GM19328 (cell line): ENCODE results near the gene CCDC33.

Source experiments
- ATAC-seq: cut with Tn5 transposase; IDR thresholded peaks from one replicate; pipeline ENCODE4 v1.9.1; 2021; ENCODE audit warnings: mild to moderate bottlenecking, moderate library complexity; ENCODE audit not compliant: unreplicated experiment

CCDC33 gene

DNA sequence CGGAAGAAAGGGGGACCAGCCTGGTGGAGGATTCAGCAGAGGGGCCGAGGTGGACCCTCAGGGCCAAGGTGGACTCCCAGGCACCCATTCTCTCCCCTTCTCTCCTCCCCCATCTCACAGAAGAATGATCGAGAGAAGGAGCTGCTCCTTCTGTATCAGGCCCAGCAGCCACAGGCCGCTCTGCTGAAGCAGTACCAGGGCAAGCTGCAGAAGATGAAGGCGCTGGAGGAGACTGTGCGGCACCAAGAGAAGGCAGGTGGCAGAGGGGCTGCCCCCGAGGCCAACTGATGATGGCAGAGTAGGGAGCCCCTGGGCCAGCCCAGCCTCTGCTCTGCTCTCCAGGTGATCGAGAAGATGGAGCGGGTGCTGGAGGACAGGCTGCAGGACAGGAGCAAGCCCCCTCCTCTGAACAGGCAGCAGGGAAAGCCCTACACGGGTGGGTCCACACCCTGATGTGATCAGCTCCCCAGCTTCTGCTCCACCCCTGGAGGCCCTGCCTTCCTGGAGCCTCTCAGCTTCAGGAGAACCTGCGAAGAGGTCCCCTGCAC, 94.8 kb downstream of the CCDC33 start:
- no peak for ATAC-seq

DNA sequence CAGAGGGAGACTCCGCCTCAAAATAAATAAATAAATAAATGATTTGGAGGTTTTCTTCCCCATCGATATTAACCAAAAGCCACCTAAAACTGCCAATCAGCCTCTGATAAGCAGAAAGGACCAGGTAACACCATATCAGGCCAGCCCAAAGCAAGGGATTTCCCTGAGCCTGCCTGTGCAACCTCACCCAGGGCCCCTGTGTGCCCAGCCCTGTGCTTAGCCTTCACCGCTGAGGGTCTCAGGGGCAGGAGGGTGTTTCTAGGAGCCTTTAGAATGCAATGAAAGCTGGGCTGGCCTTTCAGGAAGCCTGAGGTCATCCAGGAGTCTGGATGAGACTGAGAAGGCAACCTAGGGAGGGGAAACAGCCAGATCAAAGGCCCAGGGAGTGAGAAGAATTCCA, 95.9 kb downstream of the CCDC33 start:
- no peak for ATAC-seq

DNA sequence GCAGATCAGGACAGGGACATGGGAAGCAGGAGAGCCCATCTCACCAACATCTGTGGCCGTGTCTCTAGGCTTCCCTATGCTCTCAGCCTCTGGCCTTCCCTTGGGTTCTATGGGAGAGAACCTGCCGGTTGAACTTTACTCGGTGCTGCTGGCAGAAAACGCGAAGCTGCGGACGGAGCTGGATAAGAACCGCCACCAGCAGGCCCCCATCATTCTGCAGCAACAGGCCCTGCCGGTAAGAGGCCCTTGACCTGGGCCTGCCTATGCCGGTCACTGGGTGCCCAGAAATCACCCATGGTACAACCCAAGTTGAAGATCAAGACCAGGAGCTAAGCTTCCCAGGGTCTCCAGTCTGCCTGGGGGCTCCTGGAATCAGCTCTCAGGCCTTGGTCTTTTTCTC, 96.5 kb downstream of the CCDC33 start:
- ATAC-seq = no peak

DNA sequence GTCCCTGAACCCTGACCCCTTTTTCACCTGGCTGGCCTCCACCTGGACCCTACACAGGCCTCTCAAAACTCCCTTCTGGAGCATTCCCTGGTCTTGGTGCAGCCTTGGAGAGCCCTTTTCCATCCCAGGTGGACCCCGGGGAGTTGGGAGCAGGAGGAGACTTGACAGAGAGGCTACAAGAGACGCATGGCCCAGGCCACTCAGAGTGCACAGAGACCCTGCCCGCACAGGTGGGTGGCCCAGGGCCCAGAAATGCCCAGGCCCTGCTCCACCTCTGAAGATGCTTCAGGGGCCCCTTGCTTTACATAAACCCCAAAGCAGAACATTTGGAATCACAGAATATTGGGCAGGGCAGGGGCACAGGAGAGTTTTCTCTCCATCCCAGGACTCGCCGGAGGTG, 97.0 kb downstream of the CCDC33 start:
- ATAC-seq = no peak

DNA sequence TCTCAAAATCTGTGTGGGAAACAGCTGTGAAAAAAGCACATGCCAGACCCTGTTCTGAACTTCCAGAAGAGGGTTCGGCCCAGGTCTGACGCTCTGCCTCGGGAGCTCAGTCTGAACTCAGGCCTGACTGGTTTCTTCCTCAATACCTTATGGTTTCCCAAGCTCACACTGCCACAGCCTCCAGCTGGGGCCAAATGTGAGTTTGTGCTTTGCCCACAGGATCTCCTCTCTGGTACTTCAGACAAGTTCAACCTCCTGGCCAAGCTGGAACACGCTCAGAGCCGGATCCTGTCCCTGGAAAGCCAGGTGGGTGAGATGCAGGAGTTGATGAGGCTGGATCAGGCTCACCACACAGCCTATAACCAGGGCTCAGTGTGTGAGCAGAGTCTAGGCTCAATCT, 97.5 kb downstream of the CCDC33 start:
- ATAC-seq = no peak

DNA sequence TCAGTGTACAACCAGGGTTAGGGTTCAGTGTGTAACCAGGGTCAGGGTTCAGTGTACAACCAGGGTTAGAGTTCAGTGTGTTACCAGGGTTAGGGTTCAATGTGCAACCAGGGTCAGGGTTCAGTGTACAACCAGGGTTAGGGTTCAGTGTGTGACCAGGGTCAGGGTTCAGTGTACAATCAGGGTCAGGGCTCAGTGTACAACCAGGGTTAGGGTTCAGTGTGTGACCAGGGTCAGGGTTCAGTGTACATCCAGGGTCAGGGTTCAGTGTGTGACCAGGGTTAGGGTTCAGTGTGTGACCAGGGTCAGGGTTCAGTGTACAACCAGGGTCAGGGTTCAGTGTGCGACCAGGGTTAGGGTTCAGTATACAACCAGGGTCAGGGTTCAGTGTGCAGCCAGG, 98.0 kb downstream of the CCDC33 start:
- ATAC-seq = no peak

DNA sequence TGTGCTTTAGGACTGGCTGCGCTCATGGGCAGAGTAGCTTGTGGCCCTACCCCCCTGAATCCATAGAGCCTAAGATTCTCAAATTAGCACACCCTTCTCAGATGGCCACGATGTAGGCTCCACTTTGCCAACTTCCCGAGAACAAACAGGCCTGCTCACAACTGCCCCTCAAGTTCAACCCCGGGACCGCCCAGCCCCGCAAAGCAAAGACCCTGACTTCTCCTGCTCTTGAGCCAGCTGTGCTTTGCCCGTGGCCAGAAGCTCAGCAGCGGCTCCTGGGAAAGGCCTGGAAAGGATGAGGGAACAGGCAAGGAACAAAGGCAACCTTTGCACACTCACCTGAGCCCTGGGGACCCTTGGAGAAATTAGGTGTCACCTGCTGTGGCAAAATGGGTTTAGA, 99.3 kb downstream of the CCDC33 start:
- ATAC-seq = no peak

DNA sequence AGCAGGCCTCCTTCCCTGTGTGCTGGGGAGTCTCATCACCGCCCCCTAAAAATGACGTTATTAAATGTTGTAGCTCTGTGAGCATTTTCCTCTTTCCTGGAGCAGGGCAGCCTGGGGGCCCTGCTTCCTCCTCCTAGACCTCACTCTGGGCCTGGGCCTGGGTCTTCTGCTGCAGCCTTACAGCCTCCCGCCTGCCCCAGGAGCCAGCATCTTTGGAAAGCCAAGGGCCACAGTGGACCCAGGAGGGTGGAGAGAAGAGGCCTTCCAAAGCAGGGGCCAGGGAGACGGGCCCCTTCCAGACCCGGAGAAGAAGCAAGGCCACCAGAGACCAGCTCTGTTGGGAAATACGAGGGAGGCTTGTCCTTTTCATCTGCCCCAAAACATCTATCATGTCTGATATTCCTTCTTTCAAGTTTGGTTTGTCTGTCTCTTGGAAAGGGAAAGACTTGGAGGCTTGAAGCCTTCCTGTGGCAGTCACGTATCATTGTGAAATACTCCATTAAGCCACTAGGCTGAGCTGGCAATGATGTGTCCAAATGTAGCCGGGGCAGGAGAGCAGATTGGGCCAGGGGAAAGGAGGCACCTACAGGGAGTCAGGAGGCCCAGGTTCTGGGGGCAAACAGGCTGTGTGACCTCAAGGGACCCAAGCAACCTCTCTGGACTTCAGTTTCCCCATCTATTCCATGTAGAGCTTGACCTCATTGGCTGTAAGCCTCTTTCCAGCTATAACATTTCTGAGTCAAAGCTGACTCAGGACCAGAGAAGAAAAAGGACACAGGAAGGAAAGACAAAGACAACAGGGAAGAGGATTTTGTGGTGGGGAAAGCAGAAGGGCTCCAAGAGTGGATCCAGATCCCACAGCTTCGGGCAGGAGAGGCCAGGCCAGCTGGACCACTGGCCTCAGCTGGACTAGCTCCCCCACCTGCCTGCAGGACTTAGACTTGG, 100.2 kb downstream of the CCDC33 start:
- no peak for ATAC-seq

DNA sequence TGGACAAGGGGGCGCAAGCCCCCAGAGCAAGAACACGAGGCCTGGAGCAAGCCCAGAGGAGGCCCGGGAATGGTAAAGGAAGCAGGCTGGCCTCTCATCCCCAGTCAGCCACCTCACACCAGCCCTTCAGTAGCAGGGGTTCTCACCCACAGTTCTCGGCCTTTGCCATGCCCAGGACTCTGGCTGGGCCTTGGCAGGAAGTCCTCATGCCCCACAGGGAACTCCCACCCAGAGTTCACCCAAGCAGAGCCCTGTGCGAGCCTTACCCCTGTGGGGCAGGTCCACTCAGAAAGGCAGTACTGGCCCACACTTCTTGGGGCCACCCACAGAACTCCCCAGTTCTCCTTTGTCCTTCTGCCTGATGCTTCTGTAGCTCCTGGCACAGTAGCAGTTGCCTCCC, 101.0 kb downstream of the CCDC33 start:
- no peak for ATAC-seq

DNA sequence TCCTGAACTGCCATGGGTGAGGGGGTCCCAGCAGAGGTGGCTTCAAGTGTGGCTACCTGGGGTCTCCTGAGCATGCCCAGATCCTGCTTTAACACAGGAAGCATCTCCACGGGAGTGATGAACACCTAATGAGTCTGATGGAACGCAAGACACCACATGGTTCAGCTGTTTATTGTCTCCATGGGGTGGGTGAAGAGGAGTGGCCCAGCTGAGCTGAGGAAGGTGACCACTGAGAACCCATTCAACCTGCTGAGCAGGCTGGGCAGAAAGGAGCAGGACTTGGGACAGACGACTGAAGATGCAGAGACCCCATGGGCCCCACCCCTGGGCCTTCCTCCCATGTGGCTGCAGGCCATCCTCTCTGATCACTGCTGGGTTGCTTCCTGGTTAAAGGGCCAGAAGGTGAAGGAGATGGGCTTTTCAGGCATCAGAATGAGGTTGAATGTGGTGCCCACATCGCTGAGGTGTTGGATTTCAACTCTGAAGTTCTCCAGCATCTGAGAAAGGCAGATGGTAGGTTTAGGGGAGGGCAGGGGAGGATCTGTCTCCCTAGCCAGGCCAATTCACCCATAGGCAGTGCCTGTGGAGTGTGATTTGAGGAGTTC, 101.6 kb downstream of the CCDC33 start:
- ATAC-seq = no peak

DNA sequence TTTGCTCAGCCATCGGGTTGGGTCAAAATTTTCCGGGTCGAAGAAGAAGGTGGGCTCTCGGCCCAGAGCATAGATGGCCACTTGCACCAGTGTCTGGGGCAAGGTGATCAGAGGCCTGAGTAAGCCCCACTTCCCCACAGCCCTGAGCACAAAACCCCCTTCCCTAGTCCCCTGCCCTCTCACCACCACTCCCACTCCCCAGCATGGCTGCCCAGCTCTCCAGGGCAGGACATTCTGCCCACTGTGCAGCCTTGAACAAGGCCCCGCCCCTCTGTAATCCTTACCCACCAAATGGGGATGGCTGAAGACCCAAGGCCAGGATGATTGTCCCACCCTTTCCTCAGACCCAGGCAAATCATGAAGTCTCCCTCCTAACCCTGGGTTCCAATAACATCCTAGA, 102.5 kb downstream of the CCDC33 start:
- ATAC-seq = no peak

DNA sequence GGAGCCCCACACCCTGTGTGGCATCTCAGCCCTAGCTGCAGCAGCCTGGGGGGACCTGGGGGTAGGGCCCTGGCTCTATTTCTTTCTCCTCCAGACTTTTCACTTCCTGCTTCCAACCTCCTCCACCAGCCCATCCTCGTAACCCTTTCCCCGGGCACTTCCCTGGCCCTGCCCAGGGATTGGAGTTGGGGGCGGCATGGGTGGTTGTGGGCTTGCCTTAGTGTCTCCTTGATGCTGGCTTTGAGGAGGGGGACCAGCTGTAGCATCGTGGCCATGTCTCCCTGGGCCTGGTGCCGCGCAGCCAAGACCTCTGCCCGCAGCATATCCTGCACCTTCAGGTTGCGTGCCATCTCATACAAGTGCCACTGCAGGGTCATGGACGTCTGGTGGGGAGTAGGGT, 103.2 kb downstream of the CCDC33 start:
- ATAC-seq = no peak

DNA sequence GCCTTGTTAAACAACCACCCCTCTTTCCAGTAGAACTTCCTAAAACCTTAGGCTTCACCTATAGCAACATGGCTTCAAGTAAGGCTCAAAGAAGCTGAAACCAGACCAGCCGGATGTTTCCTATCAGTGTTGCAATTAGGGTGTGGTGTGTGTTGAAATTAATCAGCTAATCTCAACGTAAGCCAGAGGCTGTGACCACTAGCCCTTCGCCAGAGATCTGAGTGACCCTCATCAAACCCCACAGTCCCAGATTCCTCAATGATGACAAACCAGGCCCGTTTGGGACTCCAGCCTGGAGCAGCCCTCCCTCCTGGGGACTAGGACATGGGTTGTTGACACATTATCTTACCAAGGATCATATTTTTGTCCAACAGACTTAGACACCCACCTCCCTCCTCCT, 104.0 kb downstream of the CCDC33 start:
- no peak for ATAC-seq

DNA sequence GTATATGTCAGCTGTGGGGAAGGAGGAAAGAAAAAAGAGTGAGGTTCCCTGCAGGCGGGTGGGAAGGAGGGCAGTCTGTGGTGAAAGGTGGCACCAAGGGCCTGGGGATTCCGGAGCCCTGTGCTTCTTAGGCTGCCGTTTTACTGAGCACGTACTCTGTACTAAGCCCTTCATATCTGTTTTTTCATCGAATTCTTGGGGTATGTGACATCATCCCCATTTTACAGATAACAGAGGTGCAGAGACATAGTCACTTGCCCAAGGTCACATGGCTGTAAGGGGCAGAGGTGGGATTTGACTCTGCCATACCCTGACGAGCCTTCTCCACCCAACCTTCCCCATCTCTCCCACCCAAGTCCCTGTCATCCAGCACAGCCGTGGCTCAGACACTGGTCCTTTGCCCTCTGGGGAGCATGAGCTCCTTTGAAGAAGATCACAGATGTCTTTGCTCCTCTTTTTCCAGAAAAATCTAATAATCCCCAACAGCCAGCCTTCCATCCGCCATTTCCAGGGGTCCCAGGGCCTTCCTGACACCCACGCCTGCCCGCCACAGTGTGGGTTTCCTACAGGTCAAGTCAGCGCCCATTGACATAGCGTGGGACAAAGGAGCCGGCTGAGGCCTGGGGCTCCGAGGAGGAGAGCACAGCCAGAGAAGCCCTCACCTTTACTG, 107.1 kb downstream of the CCDC33 start:
- no peak for ATAC-seq

DNA sequence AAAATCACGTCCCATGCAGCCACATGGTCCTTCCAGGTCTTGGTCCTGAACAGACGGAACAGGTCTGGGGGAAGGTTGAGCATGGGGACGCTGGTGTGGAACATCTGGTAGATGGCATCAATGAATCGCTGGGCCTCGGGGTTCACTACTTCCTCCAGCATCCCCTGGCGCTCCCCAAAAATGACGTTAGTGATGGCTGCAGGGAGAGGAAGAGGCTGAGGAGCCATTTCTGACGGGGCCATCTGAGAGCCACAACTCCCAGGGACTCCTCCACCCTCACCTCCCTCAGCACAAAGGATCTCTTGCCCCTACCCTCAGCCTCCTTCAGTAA, 107.6 kb downstream of the CCDC33 start:
- ATAC-seq = no peak

DNA sequence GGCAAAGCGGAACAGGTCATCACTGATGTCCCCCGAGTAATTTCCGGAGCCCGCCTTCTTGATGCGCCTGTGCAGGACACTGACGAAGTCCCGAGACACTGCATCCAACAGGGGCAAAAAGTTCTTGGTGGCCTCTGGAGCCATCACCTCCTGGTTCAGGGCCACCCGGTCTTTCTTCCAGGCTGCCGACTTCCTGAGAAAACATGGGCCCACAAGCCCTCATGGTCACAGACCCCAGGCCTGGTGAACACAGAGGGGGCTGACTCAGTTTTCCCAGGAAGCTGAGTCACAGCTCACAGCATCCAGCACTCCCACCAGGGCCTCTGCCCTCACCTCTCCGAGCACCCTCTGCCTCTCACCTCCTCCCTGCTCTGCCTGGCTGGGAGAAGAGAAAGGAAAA, 108.9 kb downstream of the CCDC33 start:
- no peak for ATAC-seq

DNA sequence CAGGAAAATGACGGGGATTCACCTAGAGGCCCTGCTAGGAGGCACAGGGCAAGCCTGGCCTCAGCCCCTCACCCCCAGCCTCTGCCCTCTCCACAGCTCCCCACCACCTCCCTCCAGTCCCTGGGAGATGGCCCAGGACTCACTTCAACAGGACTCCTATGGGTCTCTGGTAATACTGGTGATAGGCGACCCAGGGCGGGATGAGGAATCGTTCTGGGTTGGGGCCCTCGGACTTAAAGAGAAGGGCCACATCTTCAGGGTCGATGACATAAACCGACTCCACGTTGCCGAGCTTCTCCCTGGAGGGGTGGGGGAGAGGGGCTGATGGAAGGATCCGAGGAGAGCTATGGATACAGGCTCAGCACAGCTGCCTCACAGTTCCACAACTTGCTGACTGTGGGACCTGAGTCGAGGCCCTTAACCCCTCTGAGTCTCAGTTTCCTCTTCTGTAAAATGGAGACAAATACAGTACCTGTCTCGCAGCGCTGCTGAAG, 111.7 kb downstream of the CCDC33 start:
- no peak for ATAC-seq

DNA sequence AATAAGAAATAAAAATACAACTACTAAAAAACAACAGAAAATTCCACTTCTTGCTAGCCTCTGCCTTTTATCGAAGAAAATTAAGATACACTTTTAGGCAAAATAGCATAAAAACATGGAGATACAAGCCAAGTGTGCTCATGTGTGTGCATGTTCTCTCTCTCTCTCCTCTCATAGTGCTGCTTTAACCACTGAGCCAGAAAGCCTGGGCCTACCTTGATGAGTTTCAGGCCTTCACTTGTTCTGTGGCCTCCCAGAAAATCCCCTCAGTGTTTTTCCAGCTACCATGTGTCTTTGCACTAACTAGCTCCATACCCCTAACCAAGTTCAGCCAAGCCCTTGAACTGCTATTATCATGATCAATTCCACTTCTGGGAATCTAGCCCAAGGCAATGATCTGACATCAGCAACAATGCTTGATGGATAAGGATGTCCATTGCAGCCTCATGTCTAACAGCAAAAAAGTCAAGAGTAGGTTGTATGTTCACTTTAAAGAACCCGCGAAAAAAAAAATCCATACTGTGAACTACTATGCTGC, 113.2 kb downstream of the CCDC33 start:
- no peak for ATAC-seq

DNA sequence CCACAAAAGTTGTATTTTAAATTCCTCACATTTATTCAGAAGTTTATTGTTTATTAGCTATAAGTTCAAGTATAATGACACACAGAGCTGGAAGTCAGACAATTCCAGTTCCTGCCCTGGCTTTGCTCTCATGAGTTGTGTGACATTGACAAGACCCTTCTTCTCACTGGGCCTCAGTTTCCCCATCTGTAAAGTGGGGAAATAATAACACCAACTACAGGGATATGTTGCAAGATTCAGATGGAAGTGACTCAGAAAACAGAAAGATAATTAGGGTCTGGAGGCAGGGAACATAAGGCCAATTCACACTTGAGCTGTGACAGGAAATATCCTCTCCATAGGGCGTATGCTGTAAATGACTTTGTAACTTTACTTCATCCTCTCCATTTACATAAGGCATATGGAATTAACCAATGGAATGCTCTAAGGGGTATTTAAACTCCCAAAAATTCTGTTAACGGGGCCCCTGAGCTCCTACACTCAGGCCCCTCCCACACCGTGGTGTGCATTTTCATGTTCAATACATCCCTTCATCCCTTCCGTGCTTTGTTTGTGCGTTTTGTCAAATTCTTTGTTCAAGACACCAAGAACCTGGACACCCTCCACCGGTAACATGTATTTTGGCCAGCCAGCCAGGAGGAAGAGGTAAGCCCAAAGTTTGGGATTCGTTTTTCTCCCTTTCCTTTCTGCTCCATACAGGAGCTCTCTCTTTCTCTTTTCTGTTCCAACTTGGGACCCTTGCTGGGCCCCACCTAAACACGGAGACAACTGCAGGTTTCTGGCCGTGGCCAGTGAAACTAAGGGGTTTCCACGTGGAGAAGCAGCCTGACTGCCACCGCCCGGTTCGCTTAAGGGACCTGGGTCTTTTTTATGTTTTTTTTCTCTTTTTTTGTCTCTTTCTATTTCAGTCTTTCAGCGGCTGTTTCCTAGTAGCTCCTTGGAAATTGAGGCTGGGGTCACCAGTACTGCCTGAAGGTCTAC, 114.5 kb downstream of the CCDC33 start:
- ATAC-seq = no peak

DNA sequence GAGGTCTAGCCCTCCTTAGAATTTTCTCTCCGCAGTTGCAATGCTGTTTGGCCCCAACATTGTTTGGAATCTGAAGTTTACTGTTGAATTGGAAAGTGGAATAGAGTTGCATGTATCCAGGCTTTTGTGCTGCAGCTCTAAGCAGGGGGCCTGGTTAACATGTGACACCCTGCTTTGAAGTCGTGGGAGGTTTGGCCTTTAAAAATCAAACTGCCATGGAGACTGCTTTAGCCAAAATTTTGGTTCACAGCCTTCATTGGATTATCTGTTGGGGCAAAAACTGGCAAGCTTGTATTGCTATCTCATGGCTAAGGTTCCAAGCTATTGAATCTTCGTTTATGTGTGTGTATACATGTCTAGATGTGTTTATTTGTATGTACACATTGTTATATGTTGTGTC, 115.5 kb downstream of the CCDC33 start:
- no peak for ATAC-seq
